Cardiac muscle cell (in vitro differentiated cells and primary cell): ENCODE results near the gene ADGRA1. TPM values are rescaled to one million over a fixed set of nuclear protein-coding genes. Genes with fewer than 3 reads are reported as not detected.

ENCODE experiments used
- DNase-seq, 2 donors: peaks; one replicate each; pipeline versions ENCODE4 v3.0.0 to v3.0.0-alpha.2; 2010 to 2017; ENCODE audit warnings: low read depth in 1 of 2, low spot score in 1 of 2
- H3K27ac ChIP-seq: fragments of 200-600 bp; sonication (generic); 2 replicates; pipeline ENCODE4 v1.5.1; 2016
- H3K27me3 ChIP-seq: fragments of 200-600 bp; sonication (generic); 2 replicates; pipeline ENCODE4 v1.6.0; 2016; ENCODE audit warnings: control low read depth
- H3K36me3 ChIP-seq: fragments of 200-600 bp; sonication (generic); 2 replicates; pipeline ENCODE4 v1.5.1; 2016; ENCODE audit warnings: control low read depth
- H3K4me1 ChIP-seq: fragments of 200-600 bp; sonication (generic); 2 replicates; pipeline ENCODE4 v1.8.1; 2017; ENCODE audit warnings: low read depth, mild to moderate bottlenecking, mixed run types
- H3K4me3 ChIP-seq: fragments of 200-600 bp; sonication (generic); 2 replicates; pipeline ENCODE4 v1.5.1; 2016; ENCODE audit warnings: mild to moderate bottlenecking
- H3K9me3 ChIP-seq: fragments of 200-600 bp; sonication (generic); 2 replicates; pipeline ENCODE4 v1.5.1; 2017; ENCODE audit warnings: low read depth, mild to moderate bottlenecking, control low read depth
- polyA plus RNA-seq: library from polyadenylated mRNA; unstranded; fragments of >200 nt; fragmentation: Nextera tagmentation; extraction: Ambion mirVana; gene quantifications from 2 replicates; pipeline ENCODE4 v1.2.1, GENCODE V29; 2016
- total RNA-seq: library from RNA; depleted of rRNA; stranded (reverse); fragments of >200 nt; gene quantifications from 2 replicates; pipeline ENCODE4 v1.2.3, GENCODE V29; 2016
- TF ChIP-seq, protein P1 (sequence below): IDR thresholded peaks from 2 replicates; pipeline ENCODE4 v1.5.1; 2012; ENCODE audit warnings: low read depth, mild to moderate bottlenecking, low read length

The ADGRA1 gene
- total and polyA plus RNA-seq, 2 experiments from 2014 or later, result 0.24 to 0.67 TPM

DNA sequence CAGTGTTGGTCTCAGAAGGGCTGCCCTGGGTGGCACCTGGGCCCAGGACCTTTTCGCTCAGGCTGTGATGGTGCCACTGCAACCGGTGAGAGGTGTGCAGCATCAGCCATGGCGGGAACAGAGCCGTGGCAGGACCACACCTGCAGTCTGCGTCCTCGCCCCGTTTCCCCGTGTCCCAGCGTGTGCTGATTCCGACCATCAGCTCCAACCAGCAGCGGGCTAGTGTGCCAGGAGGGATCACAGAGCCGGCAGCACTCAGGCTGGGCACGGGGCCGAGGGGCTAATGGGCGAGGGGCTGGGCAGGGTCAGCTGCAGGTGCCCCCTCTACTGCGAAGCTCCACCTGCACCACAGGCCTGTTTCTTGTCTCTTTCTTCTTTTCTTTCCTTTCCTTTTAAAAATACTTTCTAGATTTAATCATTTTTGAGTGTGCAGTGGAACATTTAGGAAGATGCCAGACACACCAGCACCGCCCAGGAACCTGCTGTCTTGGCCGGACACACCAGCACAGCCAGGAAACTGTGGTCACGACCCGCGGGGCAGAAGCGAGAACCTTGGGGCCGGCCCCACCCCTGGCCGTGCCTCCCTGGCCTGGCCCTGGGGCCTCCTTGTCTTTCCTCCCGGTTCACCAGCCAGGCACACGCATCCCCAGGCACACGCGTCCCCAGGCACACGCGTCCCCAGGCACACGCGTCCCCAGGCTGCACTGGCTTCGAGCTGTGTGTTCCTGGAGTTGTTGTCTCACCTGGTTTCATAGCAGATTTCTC, 34.6 kb downstream of the ADGRA1 start:
- H3K27me3 ChIP-seq, result peaks cover 11% of the 10 kb centered on the region

DNA sequence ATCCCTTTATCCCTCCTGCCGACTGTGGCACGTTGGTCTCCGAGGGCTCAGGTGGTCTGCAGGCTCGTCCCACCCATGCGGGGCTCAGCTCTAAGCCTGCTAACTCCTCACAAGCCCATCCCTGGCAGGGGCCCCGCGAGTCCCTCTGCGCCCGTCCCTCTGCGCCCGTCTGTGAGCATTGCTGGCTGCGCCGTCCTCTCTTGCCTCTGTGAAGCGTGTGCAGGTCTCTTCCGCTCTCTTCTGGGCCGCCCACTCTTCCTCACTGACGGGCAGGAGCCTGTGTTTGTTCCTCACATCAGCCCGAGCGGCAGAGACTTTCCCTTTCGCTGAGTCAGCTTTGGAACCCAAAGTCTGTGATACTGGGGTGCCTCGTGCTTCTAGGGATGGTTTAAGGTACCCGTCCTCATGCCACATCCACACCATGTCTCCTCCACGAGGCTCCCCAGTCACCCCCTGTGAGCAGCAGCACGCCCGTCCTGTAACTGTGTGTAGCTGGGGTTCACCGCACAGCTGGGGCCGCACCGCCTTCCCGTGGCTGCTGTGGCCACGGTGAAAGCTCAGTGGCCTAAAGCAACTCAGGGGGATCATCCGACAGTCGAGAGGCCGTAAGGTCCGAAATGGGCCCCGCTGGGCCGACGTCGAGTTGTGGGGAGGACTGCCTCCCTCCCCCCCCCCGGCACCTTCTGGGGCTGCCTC, 35.5 kb downstream of the ADGRA1 start:
- no peak overlapping the region for H3K27ac ChIP-seq
- no peak for DNase-seq
- no peak overlapping the region for H3K4me3 ChIP-seq

More for the DNA sequence above, 34.6 kb downstream of the ADGRA1 start:
- Histone ChIP-seq H3K36me3 (no peaks in the 10 kb centered on the region), H3K4me3 (no peak overlapping the region), H3K9me3 (no peaks in the 10 kb centered on the region), H3K27ac (no peak overlapping the region), H3K4me1 (no peaks in the 10 kb centered on the region)
- DNase-seq, result no peak
- TF ChIP-seq, protein P1, sequence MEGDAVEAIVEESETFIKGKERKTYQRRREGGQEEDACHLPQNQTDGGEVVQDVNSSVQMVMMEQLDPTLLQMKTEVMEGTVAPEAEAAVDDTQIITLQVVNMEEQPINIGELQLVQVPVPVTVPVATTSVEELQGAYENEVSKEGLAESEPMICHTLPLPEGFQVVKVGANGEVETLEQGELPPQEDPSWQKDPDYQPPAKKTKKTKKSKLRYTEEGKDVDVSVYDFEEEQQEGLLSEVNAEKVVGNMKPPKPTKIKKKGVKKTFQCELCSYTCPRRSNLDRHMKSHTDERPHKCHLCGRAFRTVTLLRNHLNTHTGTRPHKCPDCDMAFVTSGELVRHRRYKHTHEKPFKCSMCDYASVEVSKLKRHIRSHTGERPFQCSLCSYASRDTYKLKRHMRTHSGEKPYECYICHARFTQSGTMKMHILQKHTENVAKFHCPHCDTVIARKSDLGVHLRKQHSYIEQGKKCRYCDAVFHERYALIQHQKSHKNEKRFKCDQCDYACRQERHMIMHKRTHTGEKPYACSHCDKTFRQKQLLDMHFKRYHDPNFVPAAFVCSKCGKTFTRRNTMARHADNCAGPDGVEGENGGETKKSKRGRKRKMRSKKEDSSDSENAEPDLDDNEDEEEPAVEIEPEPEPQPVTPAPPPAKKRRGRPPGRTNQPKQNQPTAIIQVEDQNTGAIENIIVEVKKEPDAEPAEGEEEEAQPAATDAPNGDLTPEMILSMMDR, result no peak

DNA sequence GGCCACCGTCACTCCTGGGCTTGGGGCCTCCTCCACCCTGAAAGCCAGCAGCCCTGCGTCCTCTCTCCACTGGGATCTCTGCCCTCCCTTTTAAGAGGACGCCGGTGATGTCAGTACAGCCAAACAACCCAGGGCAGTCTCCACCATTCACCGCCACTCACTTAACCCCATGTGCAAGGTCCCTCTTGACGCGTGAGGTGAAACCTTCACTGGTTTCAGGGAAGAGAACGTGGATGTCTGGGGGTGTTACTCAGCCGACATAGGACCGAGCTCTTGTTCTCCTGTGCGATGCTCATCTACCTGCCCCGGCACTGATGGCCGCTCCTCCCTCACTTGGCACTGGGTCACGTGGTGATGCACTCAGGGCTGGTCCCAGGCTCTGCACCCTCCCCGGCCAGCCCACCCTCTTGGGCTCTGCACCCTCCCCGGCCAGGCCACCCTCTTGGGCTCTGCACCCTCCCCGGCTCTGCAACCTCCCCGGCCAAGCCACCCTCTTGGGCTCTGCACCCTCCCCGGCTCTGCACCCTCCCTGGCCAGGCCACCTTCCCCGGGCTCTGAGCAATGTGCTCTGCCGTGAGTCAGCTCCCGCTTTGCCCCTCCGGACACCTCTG, 36.1 kb downstream of the ADGRA1 start:
- H3K36me3 ChIP-seq, result no peaks in the 10 kb centered on the region
- H3K27me3 ChIP-seq, result peaks cover 11% of the 10 kb centered on the region
- TF ChIP-seq, protein P1, result no peak
- no peak overlapping the region for H3K4me3 ChIP-seq
- no peaks in the 10 kb centered on the region for H3K9me3 ChIP-seq
- H3K27ac ChIP-seq, result no peak overlapping the region
- no peaks in the 10 kb centered on the region for H3K4me1 ChIP-seq
- DNase-seq, result no peak

More for the DNA sequence above, 35.5 kb downstream of the ADGRA1 start:
- H3K4me1 ChIP-seq, result no peaks in the 10 kb centered on the region
- peaks cover 11% of the 10 kb centered on the region for H3K27me3 ChIP-seq
- TF ChIP-seq, protein P1, result no peak
- H3K36me3 ChIP-seq, result no peaks in the 10 kb centered on the region
- H3K9me3 ChIP-seq, result no peaks in the 10 kb centered on the region

DNA sequence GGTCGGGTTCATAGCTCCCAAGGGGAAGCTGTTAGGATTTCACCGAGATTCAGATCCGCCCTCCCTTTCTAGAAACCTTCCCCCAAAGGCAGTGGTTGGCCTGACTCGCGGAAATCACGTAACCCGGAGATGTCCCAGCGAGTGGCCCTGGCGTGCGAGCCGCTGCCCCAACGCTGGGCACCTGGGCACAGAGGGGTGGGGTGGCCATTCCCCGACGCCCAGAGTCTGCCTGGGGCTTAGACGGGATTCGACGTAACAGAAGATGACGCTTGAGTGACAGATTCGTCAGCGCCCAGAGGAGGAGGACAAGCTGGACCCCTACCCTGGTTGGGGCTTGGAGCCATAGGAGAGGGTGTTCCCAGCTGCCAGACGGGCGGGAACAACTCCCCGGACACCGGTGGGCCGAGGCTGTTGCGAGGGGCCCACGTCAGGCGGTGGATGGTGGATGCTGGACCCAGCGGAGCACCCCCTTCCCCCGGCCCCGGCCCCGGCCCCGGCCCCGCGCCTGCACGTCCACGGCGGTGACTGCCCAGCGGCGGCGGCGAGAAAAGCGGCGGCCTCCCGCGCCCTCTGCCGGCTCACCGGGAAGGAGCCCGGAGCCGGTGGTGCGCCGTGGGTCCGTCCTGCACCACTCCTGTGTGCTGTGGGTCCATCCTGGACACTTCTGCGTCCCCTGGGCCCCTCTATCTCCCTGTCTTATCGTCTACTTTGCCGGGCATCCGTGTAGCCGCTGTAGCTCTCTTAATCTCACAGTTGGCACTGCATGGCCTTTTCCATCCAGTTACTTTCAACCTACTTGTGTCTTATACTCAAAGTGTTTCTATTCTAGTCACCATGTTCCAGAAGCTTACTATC, 36.9 kb downstream of the ADGRA1 start:
- TF ChIP-seq, protein P1, result peak; percentile 58
- no peaks in the 10 kb centered on the region for H3K36me3 ChIP-seq
- H3K9me3 ChIP-seq, result no peaks in the 10 kb centered on the region
- peaks cover 11% of the 10 kb centered on the region for H3K27me3 ChIP-seq
- H3K4me3 ChIP-seq, result no peak overlapping the region
- DNase-seq, result peak; percentile 38 to 67
- H3K27ac ChIP-seq, result no peak overlapping the region
- H3K4me1 ChIP-seq, result no peaks in the 10 kb centered on the region

DNA sequence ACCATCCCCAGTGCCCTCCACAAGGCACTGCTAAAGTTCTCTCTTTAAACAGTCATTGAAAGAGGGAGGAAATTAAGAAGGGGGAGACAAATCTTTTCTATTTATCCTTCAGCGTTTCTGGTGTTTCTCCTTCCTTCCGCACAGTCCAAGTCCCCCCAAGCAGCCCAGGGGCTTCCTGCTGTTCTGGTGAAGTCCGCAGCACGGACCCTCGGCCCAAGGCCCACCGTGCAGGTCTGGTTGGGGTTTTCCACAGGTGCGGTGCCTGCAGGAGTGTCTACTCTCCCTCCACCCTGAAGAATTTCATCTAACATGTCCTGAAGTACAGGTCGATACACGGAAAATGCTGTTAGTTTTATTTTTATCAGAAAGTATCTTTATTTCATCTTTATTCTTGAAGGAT, 38.2 kb downstream of the ADGRA1 start:
- Histone ChIP-seq H3K36me3 (no peaks in the 10 kb centered on the region), H3K27ac (no peak overlapping the region), H3K27me3 (peaks cover 11% of the 10 kb centered on the region), H3K9me3 (no peaks in the 10 kb centered on the region), H3K4me1 (no peaks in the 10 kb centered on the region), H3K4me3 (no peak overlapping the region)
- no peak for DNase-seq
- TF ChIP-seq, protein P1, result no peak
